Measurements from ENCODE around the gene MICB.
"Not testable (repeated sequence)": the region's sequence is repeated elsewhere in the genome, so short reads cannot be mapped to it uniquely, and the experiment has no call there.

The MICB gene

DNA sequence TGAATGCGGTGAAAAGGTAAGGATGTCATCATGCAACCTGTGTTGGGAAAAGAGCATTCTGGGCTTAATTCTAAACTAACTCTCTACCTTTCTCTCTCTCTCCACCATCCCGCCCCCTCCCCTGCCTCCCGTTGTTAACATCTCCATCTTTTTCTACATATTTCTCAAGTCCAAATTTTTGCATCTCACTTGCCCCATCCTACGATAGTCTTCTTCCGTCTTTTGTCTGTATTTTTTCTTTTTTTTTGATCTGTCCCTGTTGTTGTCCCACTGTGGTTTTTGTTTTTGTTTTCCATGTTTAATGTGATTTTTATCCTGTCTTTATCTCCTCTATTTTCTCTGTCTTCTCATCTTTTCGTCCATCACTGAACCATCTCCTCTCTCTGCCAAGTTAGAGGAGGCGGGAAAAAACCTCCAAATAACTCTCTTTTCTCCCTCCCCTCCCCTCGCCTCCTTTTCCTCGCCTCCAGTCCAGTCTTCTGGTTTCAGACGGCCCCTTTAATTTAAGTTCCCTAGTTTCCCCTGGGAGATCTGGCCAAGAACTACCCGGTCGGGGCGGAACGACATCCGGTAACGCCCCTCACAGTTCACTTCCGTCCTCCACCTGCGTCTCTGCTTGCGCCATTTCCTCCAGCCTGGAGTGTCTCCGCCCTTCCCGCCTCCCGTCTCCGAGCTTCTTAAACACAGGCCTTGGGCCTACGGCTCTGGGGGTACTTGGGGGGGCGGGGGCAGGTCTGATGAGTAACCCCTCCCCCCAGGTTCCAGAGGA lies 49.2 kb downstream of the MICB start, which contains the start of gene NFKBIL1:
Gene NFKBIL1 (plus strand): TSS at position 651 of the 769 bp plus-strand sequence. CDS start 87 bp downstream, at position 738.
- DNase-seq (ENCODE audit: insufficient read length, low spot score) (peak; percentile 72), FAIRE-seq (peak; percentile 75)

GRCh38 chr6:31547727-31548543 lies 50.0 kb downstream of the MICB start:
- DNase-seq (ENCODE audit: insufficient read length, low spot score) (no peak), FAIRE-seq (no peak)
- no peak for TF ChIP-seq POLR2A (IDR thresholded peaks at IDR 0.05; ENCODE audit: low read depth, low read length)

More for the DNA sequence above, 49.2 kb downstream of the MICB start, which contains the start of gene NFKBIL1:
- TF ChIP-seq POLR2A (IDR thresholded peaks at IDR 0.05; ENCODE audit: low read depth, low read length), result peak; percentile 27; the same call in 1 of the 2 replicates

DNA sequence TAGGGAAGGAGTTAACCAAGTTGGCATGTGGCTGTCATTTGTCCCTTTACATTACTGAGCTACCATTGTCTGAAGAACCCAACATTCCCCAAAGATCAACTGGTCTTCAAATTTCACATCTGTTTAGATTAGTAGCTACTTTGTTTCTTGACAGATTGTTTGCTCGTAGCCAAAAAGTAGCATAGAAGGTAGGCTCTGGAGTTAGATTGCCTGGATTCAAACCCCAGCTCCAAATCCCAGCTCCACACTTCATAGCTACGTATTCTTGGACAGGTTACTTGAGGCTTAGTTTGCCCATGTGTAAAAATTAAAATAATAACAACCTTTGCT lies 50.6 kb downstream of the MICB start:
- DNase-seq (ENCODE audit: insufficient read length, low spot score), result no peak
- TF ChIP-seq POLR2A (IDR thresholded peaks at IDR 0.05; ENCODE audit: low read depth, low read length), result no peak
- no peak for FAIRE-seq

- DNase-seq (ENCODE audit: insufficient read length, low spot score); FAIRE-seq: not testable (repeated sequence)
Measured at GRCh38 chr6:31551371-31551770, 53.4 kb downstream of the MICB start.

DNA sequence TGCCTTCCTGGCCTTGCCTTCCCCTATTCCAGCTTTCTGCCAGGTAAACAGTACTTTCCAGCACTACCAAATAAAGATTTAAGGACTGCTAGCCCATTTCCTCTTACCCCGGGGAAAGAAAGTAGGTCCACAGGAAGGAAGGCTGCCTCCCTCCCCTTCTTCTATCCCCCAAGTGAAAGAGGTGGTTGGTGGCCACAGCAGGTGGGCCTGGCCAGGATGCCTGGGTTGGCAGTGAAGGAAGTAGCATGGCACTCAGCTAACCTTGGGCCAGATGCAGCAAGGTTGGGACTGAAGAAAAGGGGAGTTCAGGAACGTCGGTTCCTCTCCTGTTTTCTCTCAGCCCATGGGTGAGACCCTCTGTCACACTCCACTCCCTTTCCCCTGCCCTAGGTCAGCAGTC lies 58.4 kb downstream of the MICB start:
- FAIRE-seq (no peak), DNase-seq (ENCODE audit: insufficient read length, low spot score) (no peak)
- TF ChIP-seq POLR2A (IDR thresholded peaks at IDR 0.05; ENCODE audit: low read depth, low read length), result no peak

- no peak for DNase-seq (ENCODE audit: insufficient read length, low spot score)
- FAIRE-seq, result no peak
- TF ChIP-seq POLR2A (IDR thresholded peaks at IDR 0.05; ENCODE audit: low read depth, low read length), result no peak
Measured at GRCh38 chr6:31557443-31558317, 59.7 kb downstream of the MICB start.

- DNase-seq (ENCODE audit: insufficient read length, low spot score) (no peak), FAIRE-seq (no peak)
- no peak for TF ChIP-seq POLR2A (IDR thresholded peaks at IDR 0.05; ENCODE audit: low read depth, low read length)
Measured at GRCh38 chr6:31558318-31558625, 60.3 kb downstream of the MICB start.

GRCh38 chr6:31558631-31559500 lies 60.9 kb downstream of the MICB start:
- DNase-seq (ENCODE audit: insufficient read length, low spot score) (no peak), FAIRE-seq (no peak)
- TF ChIP-seq POLR2A (IDR thresholded peaks at IDR 0.05; ENCODE audit: low read depth, low read length), result no peak

DNA sequence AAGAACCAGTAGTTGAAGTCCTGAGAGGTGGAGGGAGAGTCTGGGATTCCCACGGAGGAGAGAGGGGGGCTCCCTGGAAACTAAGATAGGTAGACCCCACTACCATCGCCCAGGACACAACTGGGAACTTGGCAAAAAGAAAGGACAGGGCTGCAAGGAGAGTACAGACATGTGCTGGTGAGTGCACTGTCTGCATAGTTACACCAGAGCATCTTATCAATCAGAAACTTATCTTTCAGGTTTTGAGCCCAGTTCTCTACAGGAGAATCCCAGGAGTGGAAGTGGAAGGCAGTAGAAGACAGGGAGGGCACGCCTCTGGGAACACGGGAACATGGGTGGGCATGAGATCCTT lies 61.6 kb downstream of the MICB start:
- no peak for DNase-seq (ENCODE audit: insufficient read length, low spot score)
- TF ChIP-seq POLR2A (IDR thresholded peaks at IDR 0.05; ENCODE audit: low read depth, low read length), result no peak
- no peak for FAIRE-seq

GRCh38 chr6:31559958-31560696 lies 62.2 kb downstream of the MICB start:
- DNase-seq (ENCODE audit: insufficient read length, low spot score), result peak; percentile 83
- peak; percentile 69 for FAIRE-seq
- TF ChIP-seq POLR2A (IDR thresholded peaks at IDR 0.05; ENCODE audit: low read depth, low read length), result no peak

GRCh38 chr6:31560697-31561058 lies 62.7 kb downstream of the MICB start:
- no peak for TF ChIP-seq POLR2A (IDR thresholded peaks at IDR 0.05; ENCODE audit: low read depth, low read length)
- DNase-seq (ENCODE audit: insufficient read length, low spot score), result no peak
- no peak for FAIRE-seq
